ENCODE measurements around the gene BMPER.
"Not testable (repeated sequence)": the region's sequence is repeated elsewhere in the genome, so short reads cannot be mapped to it uniquely, and the experiment has no call there.

BMPER gene

GRCh38 chr7:34145603-34146002 is 240.3 kb downstream of the BMPER start:
- DNase-seq = no peak

GRCh38 chr7:34153656-34154270 is 248.4 kb downstream of the BMPER start:
- DNase-seq = no peak

- DNase-seq = no peak
Observed at GRCh38 chr7:34155220-34155908, 250.0 kb downstream of the BMPER start.

- no peak for DNase-seq
Observed at GRCh38 chr7:34156336-34156735, 251.0 kb downstream of the BMPER start.

GRCh38 chr7:34157137-34157536 is 251.8 kb downstream of the BMPER start:
- no peak for DNase-seq

GRCh38 chr7:34158368-34159153 is 253.2 kb downstream of the BMPER start:
- no peak for DNase-seq

GRCh38 chr7:34160261-34160752 is 255.0 kb downstream of the BMPER start:
- no peak for DNase-seq

- DNase-seq = no peak
Observed at GRCh38 chr7:34162027-34162565, 256.8 kb downstream of the BMPER start.

- no peak for DNase-seq
Observed at GRCh38 chr7:34162677-34163076, 257.3 kb downstream of the BMPER start.

- DNase-seq = no peak
Observed at GRCh38 chr7:34163956-34164355, 258.6 kb downstream of the BMPER start.

GRCh38 chr7:34165466-34165865 is 260.1 kb downstream of the BMPER start:
- no peak for DNase-seq

GRCh38 chr7:34165927-34166550 is 260.7 kb downstream of the BMPER start:
- no peak for DNase-seq

- no peak for DNase-seq
Observed at GRCh38 chr7:34168013-34168412, 262.7 kb downstream of the BMPER start.

- not testable (repeated sequence) for DNase-seq
Observed at GRCh38 chr7:34174688-34175616, 269.6 kb downstream of the BMPER start.

- DNase-seq = no peak
Observed at GRCh38 chr7:34175837-34176236, 270.5 kb downstream of the BMPER start.

GRCh38 chr7:34177476-34177875 is 272.1 kb downstream of the BMPER start:
- no peak for DNase-seq

GRCh38 chr7:34181271-34181958 is 276.1 kb downstream of the BMPER start:
- no peak for DNase-seq

- DNase-seq = no peak
Observed at GRCh38 chr7:34184466-34184865, 279.1 kb downstream of the BMPER start.

GRCh38 chr7:34187798-34188307 is 282.5 kb downstream of the BMPER start:
- no peak for DNase-seq

GRCh38 chr7:34189031-34189430 is 283.7 kb downstream of the BMPER start:
- no peak for DNase-seq

GRCh38 chr7:34190299-34190698 is 285.0 kb downstream of the BMPER start:
- DNase-seq = no peak
